Limb (tissue), 2 donors: ENCODE results near the gene PRKAR1B.
A peak's percentile ranks its signal among the peaks of the same experiment; 100 is the strongest.

Experiments
- DNase-seq, 2 donors: peaks; one replicate each; pipeline ENCODE4 v3.0.0-alpha.2; 2016; ENCODE audit errors: extremely low spot score in 2 of 2

Gene PRKAR1B

DNA sequence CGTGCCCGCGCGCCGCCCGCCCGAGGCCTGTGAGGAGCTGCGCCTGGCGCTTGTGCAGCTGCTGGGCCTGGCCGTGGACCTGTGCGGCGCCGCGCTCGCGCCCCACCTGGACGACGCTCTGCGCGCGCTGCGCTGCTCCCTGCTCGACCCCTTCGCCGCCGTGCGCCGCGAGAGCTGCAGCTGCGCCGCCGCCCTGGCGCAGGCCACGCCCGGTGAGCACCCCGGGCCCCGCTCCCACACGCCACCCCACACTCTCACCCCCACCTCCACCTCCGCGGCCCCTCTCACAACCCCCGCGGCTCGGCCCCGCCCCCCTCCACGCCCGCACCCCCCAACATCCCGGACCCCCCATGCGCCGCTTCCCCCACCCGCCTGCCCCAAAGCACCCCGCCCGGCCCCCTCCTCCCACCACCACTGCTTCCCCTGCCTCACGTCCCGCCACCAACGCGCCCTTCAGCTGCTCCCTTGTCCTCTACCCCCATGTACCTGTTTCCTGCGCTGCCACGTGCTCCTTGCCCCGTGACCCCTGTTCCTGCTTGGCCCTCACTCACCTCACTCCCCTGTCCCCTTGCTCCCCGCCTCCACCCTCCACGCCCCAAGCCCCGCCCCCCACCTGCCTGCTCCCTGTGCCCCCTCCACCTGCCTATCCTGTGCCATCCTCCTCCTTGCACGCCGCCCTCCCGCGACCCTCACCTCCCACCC lies at the start of gene PRKAR1B:
PRKAR1B (minus strand) TSS at position 178 of the 702 bp plus-strand sequence. CDS start 15,776 bp downstream, outside the sequence.
- DNase-seq: peak in 1 of 2 donors; percentile 47

DNA sequence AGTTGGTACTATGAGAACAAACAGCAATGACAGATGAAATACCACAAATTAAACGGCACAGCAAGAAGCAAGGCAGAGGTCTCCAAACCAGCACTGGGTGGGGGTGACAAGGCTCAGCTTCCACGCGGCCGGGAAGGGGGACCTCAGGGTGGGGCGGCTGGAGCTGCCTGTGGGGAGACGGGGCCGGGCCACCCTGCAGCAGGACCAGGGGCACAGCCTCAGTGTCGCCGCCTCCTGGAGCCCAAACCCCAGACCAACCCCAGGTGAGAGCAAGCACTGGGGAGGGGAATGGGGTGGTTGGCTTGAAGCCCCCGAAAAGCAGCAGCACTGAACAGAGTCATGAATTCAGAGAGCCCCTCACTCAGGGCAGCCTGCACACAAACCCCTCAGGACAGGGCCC lies 49.3 kb upstream of the PRKAR1B start:
- DNase-seq: no peak

DNA sequence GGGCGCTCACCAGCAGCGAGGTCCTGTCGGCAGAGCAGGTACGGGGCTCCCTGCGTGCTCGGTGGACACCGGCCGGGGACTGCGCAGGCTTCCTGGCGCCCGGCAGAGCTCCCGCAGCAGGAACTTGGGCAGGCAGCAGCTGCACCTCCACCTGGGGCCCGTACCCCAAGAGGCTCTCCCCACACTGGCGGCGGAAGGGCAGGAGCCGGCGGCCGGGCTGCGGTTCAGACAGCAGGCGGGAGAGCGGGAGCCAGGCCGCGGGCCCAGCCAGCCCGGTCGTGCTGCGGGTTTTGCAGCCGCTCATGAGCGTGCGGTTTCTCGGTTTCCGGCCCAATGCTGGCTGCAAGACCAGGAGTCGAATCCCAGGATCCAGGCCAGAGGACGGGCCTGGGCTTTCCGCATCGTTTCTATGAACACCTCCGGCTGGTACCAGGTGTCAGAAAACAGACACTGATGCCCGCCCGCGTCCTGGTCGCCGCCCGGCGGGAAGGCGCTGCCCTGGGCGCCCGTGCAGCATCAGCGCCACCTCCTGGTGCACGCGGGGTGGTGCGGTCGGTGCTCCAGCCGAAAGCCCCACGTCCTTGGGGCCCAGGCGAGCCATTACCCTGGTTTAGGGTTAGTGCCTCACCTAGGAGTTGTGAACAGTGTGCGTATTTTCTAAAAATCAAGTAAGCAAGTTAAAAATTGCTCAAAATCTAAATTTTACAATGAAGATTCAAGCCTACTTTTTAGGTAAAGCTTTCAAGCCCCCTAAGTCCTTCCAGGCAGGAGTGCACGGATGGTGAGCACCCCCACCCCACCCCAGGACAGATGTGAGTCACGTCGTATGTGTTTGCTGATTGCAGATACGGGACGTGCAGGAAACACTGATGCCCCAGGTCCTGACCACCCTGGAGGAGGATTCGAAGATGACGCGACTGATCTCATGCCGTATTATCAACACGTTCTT lies 47.4 kb upstream of the PRKAR1B start:
- DNase-seq: peak; percentile 51 to 85

DNA sequence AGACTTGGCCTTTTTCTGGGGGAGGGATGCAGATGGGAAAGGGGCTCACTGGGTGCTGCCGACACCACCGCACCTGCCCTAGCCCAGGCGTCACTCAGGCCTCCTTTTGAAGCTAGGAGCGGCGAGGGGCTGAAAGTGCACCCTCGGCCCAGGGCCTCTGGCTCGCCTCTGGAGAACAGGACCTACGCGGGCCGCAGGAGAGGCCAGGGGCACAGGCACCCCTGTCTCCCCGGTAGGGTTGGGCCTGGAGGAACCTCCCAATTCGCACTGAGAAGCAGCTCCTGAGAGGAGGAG lies 46.5 kb upstream of the PRKAR1B start:
- no peak for DNase-seq

DNA sequence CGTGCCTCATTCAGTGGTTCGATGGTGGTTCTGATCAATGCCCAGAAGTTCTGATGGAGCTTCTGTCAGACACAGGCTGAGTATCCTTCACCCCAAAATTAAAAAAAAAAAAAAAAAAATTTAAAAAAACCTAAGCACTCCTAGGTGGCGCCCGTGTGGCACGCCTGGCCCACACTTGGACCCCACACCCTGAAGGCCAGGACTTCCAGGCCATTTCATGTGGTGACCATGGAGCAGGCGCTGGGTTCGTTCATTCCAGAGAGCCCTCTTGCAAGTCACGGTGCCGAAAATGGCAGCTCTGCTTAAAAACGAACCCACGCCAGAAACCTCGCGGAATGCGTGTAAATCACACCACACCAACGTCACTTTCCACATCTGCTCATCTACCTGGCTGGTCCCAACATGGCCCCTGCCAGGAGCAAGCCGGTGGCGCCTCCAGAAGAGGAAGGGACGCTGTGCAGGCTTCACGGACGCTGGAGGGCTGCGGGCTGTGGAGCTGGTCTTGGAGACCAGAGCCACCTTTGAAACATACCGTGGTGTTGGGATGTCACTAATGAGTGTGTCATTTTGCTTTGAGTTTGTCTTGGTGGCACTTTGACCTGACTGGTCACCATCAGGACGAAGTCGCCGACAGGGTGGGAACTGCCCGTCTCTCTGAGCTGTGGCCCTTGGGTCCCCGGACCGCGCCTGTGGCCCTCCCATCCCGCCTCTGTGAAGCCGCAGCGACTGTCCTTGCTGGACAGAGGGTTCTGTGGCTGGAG lies 46.0 kb upstream of the PRKAR1B start:
- no peak for DNase-seq

DNA sequence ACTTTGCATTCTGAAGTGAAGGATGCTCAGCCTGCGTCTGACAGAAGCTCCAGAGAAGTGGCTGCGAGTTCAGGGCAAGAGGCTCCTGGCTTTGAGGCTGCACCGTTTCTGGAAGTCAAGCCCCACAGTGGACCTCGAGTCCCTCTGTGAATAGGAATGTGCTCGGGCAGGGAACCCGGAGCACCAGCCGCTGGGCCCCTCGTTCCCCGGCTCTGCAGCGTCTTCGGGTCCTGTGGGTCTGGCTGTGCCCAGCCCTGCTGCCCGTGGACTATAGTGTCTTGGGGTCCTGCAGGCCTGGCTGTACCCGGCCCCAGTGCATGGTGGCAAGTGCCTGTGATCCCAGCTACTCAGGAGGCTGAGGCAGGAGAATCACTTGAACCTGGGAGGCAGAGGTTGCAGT lies 45.3 kb upstream of the PRKAR1B start:
- no peak for DNase-seq

DNA sequence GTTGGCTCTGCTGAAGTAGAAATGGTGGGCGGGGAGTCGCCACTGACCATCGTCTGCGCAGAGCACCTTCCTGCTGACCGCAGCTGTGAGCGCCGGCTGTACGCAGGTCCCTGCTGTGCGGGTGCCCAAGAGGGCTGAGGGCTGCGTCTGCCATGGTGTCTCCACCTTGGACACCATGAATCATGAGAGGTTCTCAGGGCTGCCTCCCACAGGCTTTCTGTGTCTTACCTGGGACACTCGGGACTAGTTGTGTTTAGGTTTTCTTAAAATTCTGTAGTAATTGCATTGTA lies 44.9 kb upstream of the PRKAR1B start:
- DNase-seq: no peak

DNA sequence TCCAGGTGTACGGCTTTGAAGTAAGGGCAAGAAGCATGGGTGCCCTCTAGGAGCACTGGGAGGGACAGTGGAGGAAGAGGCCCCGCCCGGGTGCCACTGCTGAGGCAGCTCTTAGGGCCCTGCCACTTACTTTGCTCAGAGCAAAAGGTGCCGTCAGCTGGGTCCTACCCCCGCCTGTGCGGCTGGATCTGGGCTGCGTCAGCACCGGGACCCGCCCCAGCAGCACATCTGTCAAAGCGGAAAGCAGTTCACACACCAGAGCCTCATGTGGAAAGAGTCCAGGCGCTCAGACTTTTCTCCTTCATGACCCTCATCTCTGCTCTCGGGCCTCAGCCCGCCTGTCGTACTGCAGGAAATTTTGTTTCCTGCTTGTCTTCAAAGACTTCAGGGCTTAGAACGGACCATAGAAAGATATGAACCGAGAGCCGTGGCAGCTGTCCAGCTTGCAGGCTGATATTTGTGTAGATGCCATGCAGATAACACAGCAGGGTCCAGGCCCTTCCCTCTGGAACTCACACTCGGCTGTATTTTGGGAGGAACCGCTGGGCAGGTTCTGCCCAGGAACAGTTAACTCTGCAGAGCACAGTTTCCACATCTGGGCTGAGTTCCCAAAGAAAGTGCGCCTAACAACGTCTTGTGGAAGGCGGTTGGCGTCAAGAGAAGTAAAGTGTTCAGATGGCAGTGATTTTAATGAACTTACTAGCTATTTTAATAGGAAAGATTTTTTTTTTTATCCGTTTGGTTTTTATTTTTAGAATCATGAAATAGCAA lies 44.3 kb upstream of the PRKAR1B start:
- peak; percentile 60 to 66 for DNase-seq

DNA sequence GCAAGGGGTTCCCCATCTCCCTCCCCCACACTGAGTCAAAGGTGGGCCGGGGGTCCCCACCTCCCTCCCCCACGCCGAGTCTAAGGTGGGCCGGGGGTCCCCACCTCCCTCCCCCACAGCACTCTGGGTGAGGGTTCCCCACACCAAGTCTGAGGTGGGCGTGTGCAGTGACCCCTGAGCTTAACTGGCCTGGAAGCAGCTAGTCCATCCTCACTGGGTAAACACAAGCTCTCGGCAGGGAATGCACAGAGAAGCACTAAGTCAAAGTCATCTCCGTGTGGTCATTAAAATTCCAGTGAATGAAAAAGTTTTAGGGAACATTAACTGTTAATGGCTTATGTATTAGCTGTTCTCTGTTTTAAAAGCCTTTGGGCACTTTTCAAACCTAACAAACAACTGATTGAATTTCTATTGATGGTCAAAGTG lies 43.7 kb upstream of the PRKAR1B start:
- DNase-seq: peak in 1 of 2 donors; percentile 11

DNA sequence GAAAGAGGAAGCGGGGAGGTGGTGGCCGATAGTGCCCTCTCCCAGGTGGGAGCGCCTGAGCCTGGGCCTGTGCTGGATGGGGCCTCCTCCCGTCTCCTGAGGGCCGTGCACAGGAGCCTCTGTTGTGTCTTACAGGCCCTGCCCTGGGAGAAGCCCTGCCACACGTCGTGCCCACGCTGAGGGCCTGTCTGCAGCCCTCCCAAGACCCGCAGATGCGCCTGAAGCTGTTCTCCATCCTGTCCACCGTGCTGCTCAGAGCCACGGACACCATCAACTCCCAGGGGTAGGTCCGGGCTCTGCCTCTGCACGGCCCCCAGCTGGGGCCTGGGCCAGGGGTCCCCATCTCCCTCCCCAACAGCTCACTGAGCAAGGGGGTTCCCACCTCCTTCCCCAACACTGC lies 43.3 kb upstream of the PRKAR1B start:
- no peak for DNase-seq

DNA sequence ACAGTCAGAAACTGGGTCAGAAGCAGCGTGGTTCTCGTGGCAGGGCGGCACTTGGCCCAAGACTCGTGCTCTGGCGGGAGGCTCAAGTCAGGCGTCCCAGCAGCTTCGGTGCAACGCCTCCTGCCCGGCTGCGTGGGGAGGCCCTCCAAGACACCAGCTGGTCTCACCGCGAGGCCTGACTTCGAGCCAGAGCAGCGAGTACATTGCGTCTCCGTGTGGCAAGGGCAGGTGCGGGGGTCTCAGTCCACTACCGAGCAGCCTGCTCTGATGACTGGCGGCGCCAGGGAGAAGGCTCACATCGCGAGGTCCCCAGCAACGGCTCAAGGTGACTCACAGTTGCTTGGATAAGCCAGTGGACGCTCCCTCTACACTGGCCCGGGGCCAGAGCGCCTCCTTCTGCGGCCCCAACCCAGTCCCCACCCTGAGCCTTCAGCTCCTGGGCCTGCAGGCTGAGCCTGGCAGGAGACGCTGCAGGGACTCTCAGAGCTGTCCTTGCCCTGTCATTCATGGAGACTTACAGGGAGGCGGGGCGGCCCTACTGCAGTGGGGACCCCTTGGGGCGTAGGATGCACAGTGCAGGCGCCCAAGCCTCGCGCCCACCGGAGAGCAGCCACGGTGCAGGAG lies 41.9 kb upstream of the PRKAR1B start:
- DNase-seq: peak in 1 of 2 donors; percentile 21

DNA sequence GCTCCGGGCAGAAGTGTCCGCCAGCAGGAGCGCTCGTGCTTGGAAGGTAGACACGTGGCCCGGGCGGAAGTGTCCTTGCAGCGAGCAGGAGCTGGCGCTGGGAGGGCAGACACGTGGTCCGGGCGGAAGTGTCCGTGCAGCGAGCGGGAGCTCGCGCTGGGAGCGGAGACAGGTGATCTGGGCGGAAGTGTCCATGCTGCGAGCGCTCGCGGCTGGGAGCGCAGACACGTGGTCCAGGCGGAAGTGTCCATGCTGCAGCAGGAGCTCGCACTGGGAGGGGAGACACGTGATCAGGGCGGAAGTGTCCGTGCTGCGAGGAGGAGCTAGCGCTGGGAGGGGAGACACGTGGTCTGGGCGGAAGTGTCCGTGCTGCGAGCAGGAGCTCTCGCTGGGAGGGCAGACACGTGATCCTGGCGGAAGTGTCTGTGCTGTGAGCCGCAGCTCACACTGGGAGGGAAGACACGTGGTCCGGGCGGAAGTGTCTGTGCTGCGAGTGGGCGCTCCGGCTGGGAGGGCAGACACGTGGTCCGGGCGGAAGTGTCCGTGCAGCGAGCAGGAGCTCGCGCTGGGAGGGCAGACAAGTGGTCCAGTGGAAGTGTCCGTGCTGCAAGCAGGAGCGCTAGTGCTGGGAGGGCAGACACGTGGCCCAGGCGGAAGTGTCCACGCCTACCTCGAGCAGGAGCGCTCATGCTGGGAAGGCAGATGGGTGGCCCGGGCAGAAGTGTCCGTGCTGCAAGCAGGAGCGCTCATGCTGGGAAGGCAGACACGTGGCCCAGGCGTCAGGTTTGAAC lies 41.1 kb upstream of the PRKAR1B start:
- DNase-seq: no peak

DNA sequence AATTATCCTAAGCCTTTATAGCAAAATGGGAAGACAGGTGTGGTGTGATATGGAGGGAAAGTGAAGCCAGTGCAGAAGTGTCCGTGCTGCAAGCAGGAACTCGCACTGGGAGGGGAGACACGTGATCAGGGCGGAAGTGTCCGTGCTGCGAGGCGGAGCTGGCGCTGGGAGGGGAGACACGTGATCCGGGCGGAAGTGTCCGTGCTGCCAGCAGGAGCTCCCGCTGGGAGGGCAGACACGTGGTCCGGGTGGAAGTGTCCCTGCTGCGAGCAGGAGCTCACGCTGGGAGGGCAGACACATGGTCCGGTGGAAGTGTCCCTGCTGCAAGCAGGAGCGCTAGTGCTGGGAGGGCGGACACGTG lies 40.5 kb upstream of the PRKAR1B start:
- DNase-seq: no peak

DNA sequence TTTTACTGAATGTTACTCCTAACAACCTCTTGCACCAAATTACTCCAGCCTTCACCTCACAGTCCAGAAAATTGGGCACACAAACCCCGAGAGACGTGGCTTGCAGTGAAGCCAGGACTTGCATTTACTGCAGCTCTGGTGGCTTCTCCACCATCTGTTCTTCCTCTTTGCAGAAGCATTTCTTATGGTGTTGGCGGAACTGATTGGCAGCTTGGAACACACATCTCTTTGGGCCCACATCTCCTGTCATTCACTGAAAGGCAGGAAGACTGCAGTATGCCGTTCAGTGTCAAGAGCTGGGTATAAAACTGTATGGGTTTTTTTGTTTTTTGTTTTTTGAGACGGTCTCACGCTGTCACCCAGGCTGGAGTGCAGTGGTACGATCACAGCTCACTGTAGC lies 38.3 kb upstream of the PRKAR1B start:
- no peak for DNase-seq

DNA sequence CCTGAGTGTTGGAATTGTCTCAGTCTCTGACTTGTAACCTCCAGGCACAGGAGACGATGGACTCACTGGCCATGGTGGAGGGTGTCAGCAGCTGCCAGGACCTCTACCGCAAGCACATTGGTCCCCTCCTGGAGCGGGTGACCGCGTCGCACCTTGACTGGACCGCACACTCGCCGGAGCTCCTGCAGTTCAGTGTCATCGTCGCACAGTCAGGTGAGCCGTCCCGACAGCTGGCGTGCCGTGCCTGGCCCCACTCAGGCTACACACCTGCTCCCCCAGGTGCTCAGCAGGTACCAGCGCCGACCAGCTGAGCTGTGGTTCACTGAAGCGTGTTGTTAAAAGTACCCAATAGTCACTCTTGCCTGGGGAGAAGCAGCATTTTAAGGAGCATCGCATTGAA lies 36.7 kb upstream of the PRKAR1B start:
- no peak for DNase-seq

DNA sequence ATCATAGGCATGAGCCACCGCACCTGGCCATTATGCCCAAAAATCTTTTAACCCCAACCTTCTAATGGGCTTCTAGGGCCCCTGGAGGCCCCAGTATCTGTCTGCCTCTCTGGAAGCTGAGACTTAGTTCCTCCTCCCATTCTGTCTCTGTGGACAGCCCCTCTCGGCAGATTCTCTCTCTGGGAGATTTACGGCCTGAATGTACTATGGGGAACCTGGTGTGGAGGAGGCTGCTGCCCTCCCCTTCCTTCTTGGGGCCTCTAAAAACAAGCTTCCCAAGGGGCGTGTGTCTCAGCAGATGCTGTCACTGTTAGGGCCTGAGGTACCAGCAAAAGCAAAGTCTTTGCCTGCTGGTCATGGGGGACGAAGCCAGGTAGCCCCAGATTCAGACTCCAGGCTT lies 35.8 kb upstream of the PRKAR1B start:
- no peak for DNase-seq

DNA sequence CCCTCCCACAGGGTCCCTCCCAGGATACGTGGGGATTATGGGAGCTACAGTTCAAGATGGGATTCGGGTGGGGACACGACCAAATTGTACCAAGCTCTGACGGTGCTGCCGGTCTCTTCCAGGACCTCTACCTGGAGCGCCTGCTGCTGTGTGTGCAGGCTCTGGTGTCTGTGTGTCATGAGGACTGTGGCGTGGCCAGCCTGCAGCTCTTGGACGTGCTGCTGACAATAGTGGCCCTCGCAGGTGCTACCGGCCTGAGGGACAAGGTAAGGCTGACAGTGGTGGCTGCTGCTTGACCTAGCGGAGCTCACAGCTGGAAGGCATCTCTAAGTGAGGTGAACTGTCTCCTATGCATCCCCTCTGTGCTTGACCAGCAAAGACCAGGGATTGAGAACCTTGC lies 34.5 kb upstream of the PRKAR1B start:
- DNase-seq: no peak

DNA sequence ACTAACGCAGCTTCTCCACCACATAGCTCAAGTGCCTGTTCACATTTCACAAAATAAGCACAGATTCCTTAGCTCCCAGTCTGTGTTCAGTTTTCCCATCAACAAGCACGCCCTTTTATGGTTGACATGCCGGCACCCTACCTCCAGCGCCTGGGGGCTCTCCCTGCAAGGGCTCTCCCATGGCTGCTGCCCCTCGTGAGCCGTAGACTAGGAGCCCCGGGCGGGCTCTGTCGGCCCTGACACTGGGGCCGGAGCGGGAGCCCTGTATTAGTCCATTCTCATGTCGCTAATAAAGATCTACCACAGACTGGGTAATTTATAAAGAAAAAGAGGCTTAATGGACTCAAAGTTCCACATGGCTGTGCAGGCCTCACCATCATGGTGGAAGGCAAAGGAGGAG lies 34.0 kb upstream of the PRKAR1B start:
- no peak for DNase-seq

DNA sequence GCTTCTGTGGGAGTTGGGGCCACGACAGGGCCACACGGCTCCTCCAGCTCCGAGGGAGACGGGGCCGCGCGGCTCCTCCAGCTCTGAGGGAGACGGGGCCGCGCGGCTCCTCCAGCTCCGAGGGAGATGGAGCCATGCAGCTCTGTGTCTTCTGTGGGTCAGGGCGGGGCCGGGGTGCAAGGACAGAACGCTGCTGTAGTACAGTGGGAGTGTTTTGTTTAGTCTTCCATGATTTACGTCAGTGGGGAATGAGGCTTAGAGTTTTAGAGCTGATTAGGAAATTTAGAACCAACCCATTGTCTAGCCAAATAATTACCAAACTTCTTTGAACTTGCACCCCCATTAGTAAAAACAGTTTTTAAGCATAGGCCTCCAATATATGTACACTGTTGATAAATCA lies 32.9 kb upstream of the PRKAR1B start:
- no peak for DNase-seq

DNA sequence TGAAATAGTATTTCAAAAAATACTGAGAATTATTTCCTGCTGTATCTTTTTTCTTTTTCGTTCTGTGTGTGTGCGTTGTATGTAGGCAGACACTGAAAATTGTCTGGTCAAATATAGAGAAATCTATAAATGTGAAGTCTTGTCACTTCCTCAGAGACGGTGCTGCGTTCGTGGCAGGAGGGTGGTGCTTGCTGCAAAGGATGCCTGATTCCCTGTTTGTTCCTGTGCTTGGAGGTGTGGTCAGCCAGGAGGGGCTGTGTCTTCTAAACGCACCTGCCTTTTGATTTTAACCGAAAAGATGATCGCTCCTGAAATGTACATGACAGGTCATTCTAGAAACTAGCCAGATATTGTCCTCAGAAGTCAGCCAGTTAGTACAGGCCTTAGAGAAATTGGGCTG lies 32.5 kb upstream of the PRKAR1B start:
- no peak for DNase-seq
